Spleen (tissue), 11 donors: Measurements from ENCODE around the gene AKAP7. TPM values are rescaled to one million over a fixed set of nuclear protein-coding genes. Genes with fewer than 3 reads are reported as not detected.

Experiments used
- DNase-seq: peaks from one replicate; pipeline ENCODE4 v3.0.0-alpha.2; 2020
- H3K27ac ChIP-seq, 8 donors: fragments of 200-600 bp; sonication (generic) in 7 of 8; 1 replicate in 4 of 8; 2 replicates in 4 of 8; pipeline versions ENCODE4 v1.5.0 to v1.8.0; 2016 to 2021; ENCODE audit warnings: inconsistent platforms in 4 of 8, mild to moderate bottlenecking in 4 of 8, moderate library complexity in 1 of 8
- H3K27me3 ChIP-seq, 7 donors: fragments of 200-600 bp; sonication (generic) in 6 of 7; replicated peaks in 1 of 7; 1 replicate in 4 of 7; 2 replicates in 3 of 7; pipeline versions ENCODE4 v1.5.0 to v1.8.0; 2016 to 2021; ENCODE audit warnings: inconsistent platforms in 3 of 7, mild to moderate bottlenecking in 1 of 7
- H3K36me3 ChIP-seq, 6 donors: fragments of 200-600 bp; sonication (generic) in 5 of 6; 1 replicate in 4 of 6; 2 replicates in 2 of 6; pipeline versions ENCODE4 v1.5.0 to v1.8.0; 2016 to 2021; ENCODE audit warnings: inconsistent platforms in 2 of 6
- H3K4me1 ChIP-seq, 6 donors: fragments of 200-600 bp; sonication (generic) in 5 of 6; 1 replicate in 3 of 6; 2 replicates in 3 of 6; pipeline versions ENCODE4 v1.5.0 to v1.8.0; 2016 to 2021; ENCODE audit warnings: inconsistent platforms in 3 of 6
- H3K4me3 ChIP-seq, 8 donors: fragments of 200-600 bp; sonication (generic) in 7 of 8; 1 replicate in 4 of 8; 2 replicates in 4 of 8; pipeline versions ENCODE4 v1.5.0 to v1.8.0; 2016 to 2021; ENCODE audit warnings: inconsistent platforms in 4 of 8, mild to moderate bottlenecking in 4 of 8, moderate library complexity in 2 of 8
- H3K9me3 ChIP-seq, 8 donors: fragments of 200-600 bp; sonication (generic) in 7 of 8; 1 replicate in 4 of 8; 2 replicates in 4 of 8; pipeline versions ENCODE4 v1.5.0 to v1.8.0; 2016 to 2021; ENCODE audit warnings: inconsistent platforms in 4 of 8
- POLR2A ChIP-seq, 3 donors: fragments of 450-650 bp; IDR thresholded peaks; one replicate each; pipeline ENCODE4 v1.5.1; 2017; ENCODE audit warnings: antibody characterized with exemption in 3 of 3, mild to moderate bottlenecking in 1 of 3
- POLR2AphosphoS5 ChIP-seq, 3 donors: sonication (generic); formaldehyde crosslinking; IDR thresholded peaks; one replicate each; pipeline ENCODE4 v1.5.1; 2017; ENCODE audit warnings: antibody characterized with exemption in 3 of 3
- WGBS, 5 donors: extraction: QIAGEN DNeasy Blood & Tissue Kit in 3 of 5; methylation state at CpG; one replicate each; pipeline versions ENCODE4 v1.1.5 to v1.1.7; 2013 to 2018; 5-methylcytosine and 5-hydroxymethylcytosine counted together
- intact Hi-C: fragments of 100-400 bp; cut with DNase I; formaldehyde crosslinking; loops from one replicate; pipeline ENCODE4 v1.15.0; 2023; ENCODE audit warnings: low total_unique reads
- polyA plus RNA-seq, 3 donors: library from polyadenylated mRNA; stranded (reverse); fragments of 200-250 nt; gene quantifications; one replicate each; pipeline ENCODE4 v1.2.1, GENCODE V29; 2013
- total RNA-seq, 7 donors: library from RNA; depleted of rRNA in 3 of 7; stranded (reverse); fragments of >200 nt in 3 of 7; fragmentation: NEBNext Ultra II Directional in 4 of 7; extraction: Animal tissue kit (Norgen Biotek cat#: 25700) in 4 of 7; gene quantifications; one replicate each; pipeline versions ENCODE4 v1.1.0 to v1.2.1, GENCODE V29; 2016 to 2021
- TF ChIP-seq, protein P1 (sequence below), 11 experiments: fragments of 200-600 bp in 7 of 11; fragments of 450-650 bp in 4 of 11; sonication (generic) in 4 of 11; IDR thresholded peaks in 8 of 11; conservative IDR thresholded peaks in 3 of 11; 1 replicate in 7 of 11; 2 replicates in 4 of 11; pipeline versions ENCODE4 v1.4.0 to v1.8.0; 2016 to 2021; ENCODE audit warnings: antibody characterized with exemption in 11 of 11, inconsistent platforms in 4 of 11, mild to moderate bottlenecking in 1 of 11
- donor health status: healthy with polysubstance abuse.
- donor health status: DM: no; HTN: no; CAD: no; lungs with moderate emphysema.
- donor health status: DM: no; HTN: no; CAD: no.
- donor health status: Bipolar disorder and iron deficiency.
- donor health status: healthy.
- donor health status: DM: no; HTN: no; CAD: no.
- donor health status: DM: yes; HTN: yes; CAD: no.

AKAP7 gene
- total and polyA plus RNA-seq, 10 donors = 6.6 to 23.8 (median 12.0) TPM

DNA sequence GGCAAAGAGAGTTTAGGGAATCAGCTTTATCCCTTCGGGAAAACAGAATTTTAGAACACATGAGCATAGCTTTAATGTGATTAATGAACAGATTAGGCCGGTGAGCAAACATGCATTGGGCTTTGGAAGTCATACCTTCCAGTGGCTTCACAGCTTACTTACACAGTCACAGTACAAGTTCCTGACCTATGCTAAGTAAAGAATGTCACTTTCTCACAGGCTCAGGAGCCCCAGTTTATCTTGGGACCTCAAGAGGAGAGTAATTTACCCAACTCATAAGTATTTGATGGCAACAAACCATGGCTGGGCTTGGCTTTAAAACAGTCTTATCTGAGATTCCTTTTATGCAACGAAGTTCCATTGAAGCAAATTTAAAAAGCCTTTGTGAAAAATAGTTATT is 195.9 kb downstream of the AKAP7 start:
- intact Hi-C loops = no loop called here
- TF ChIP-seq, protein P1, sequence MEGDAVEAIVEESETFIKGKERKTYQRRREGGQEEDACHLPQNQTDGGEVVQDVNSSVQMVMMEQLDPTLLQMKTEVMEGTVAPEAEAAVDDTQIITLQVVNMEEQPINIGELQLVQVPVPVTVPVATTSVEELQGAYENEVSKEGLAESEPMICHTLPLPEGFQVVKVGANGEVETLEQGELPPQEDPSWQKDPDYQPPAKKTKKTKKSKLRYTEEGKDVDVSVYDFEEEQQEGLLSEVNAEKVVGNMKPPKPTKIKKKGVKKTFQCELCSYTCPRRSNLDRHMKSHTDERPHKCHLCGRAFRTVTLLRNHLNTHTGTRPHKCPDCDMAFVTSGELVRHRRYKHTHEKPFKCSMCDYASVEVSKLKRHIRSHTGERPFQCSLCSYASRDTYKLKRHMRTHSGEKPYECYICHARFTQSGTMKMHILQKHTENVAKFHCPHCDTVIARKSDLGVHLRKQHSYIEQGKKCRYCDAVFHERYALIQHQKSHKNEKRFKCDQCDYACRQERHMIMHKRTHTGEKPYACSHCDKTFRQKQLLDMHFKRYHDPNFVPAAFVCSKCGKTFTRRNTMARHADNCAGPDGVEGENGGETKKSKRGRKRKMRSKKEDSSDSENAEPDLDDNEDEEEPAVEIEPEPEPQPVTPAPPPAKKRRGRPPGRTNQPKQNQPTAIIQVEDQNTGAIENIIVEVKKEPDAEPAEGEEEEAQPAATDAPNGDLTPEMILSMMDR (IDR thresholded peaks at IDR 0.05 in 8 of 11, conservative IDR thresholded peaks at IDR 0.05 in 3 of 11) = no peak
- TF ChIP-seq POLR2A (IDR thresholded peaks at IDR 0.05) (no peak), POLR2AphosphoS5 (IDR thresholded peaks at IDR 0.05) (no peak)
- no peak for DNase-seq
- Histone ChIP-seq H3K4me1 (no peaks in the 10 kb centered on the region), H3K36me3 (no peaks in the 10 kb centered on the region), H3K27me3 (no peaks in the 10 kb centered on the region), H3K27ac (no peak overlapping the region), H3K4me3 (no peak overlapping the region), H3K9me3 (no peaks in the 10 kb centered on the region)
- 73 to 88% (median 85%) methylated on average over 3 of the region's 3 CpGs for WGBS, 5 donors

GRCh38 chr6:131331873-131332781 is 196.9 kb downstream of the AKAP7 start:
- H3K9me3 ChIP-seq = no peaks in the 10 kb centered on the region
- no peak for TF ChIP-seq POLR2A (IDR thresholded peaks at IDR 0.05)
- TF ChIP-seq, protein P1 (IDR thresholded peaks at IDR 0.05 in 8 of 11, conservative IDR thresholded peaks at IDR 0.05 in 3 of 11) = no peak
- TF ChIP-seq POLR2AphosphoS5 (IDR thresholded peaks at IDR 0.05) = no peak
- no peak overlapping the region for H3K4me3 ChIP-seq
- no peaks in the 10 kb centered on the region for H3K27me3 ChIP-seq
- H3K27ac ChIP-seq = no peak overlapping the region
- H3K4me1 ChIP-seq = no peaks in the 10 kb centered on the region
- no peaks in the 10 kb centered on the region for H3K36me3 ChIP-seq
- no peak for DNase-seq
- 71 to 86% (median 76%) methylated on average over 5 of the region's 5 CpGs for WGBS, 5 donors
- intact Hi-C loops = no loop called here

Other genes with a start within 250 kb of the AKAP7 start
- 100 to 1,000 TPM in 6 of 7 donors, 10 to 100 TPM in 1; 98.7 to 210 (median 138) TPM for gene EPB41L2, start 72.2 kb upstream of the AKAP7 start, total RNA-seq
- 10 to 100 TPM; 19.3 to 35.0 (median 20.2) TPM for gene EPB41L2, start 72.2 kb upstream of the AKAP7 start, polyA plus RNA-seq